ENCODE data around the gene C1orf216. TPM values are rescaled to one million over a fixed set of nuclear protein-coding genes. Genes with fewer than 3 reads are reported as not detected.

The C1orf216 gene
- total RNA-seq, 1 experiment from 2014 or later = 10.1 TPM

DNA sequence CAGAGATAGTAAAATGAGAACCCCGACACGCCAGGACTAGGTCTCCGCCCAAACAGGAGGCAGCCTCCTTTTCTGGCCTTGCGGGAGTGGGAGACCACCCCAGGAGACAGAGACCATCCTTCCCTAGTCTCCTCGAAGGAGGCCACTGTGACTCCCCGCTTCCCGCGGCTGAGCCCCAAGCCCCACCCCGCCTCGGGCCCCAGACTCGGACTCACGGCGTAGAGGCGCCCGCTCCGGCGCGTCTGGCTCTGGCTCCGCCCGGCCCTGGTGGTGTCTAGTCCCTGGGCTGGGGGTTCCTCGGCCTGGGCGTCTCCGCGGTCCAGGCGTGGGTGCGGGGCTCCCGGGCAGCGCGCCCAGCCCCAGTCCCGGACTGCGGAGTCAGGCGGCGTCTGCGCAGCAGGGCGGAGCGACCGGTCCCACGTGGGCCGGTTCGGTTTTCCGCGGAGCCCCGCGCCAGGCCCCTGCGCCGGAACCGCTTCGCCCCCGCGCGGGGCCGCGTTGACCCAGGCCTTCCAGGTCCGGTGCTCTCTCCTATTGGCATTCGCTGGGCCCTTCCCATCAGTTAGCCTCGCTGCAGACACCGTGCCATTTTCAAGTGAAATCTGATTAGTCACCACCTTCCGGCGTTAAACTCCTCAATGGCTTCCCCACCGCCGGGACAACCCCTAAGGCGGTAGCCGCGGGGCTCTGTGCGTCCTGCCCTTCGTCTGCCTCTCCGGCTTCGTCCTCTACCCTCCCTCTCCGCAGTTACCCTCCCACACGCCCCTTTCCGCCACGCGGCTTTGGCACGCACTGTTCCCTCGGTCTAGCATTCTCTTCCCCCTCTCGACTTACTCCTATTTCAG lies at the start of gene C1orf216 (continued):
- TF ChIP-seq, protein P1, sequence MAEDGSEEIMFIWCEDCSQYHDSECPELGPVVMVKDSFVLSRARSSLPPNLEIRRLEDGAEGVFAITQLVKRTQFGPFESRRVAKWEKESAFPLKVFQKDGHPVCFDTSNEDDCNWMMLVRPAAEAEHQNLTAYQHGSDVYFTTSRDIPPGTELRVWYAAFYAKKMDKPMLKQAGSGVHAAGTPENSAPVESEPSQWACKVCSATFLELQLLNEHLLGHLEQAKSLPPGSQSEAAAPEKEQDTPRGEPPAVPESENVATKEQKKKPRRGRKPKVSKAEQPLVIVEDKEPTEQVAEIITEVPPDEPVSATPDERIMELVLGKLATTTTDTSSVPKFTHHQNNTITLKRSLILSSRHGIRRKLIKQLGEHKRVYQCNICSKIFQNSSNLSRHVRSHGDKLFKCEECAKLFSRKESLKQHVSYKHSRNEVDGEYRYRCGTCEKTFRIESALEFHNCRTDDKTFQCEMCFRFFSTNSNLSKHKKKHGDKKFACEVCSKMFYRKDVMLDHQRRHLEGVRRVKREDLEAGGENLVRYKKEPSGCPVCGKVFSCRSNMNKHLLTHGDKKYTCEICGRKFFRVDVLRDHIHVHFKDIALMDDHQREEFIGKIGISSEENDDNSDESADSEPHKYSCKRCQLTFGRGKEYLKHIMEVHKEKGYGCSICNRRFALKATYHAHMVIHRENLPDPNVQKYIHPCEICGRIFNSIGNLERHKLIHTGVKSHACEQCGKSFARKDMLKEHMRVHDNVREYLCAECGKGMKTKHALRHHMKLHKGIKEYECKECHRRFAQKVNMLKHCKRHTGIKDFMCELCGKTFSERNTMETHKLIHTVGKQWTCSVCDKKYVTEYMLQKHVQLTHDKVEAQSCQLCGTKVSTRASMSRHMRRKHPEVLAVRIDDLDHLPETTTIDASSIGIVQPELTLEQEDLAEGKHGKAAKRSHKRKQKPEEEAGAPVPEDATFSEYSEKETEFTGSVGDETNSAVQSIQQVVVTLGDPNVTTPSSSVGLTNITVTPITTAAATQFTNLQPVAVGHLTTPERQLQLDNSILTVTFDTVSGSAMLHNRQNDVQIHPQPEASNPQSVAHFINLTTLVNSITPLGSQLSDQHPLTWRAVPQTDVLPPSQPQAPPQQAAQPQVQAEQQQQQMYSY (CRISPR knock-in tag; IDR thresholded peaks at IDR 0.05) = 0 out of 2 replicates have a peak, but pooled peaks have one; percentile 15
- no peak for TF ChIP-seq NFATC4 (CRISPR knock-in tag; IDR thresholded peaks at IDR 0.05)
- TF ChIP-seq CREM (CRISPR knock-in tag; IDR thresholded peaks at IDR 0.05) = no peak; the same call in 1 of the 2 replicates
- TF ChIP-seq, protein P2, sequence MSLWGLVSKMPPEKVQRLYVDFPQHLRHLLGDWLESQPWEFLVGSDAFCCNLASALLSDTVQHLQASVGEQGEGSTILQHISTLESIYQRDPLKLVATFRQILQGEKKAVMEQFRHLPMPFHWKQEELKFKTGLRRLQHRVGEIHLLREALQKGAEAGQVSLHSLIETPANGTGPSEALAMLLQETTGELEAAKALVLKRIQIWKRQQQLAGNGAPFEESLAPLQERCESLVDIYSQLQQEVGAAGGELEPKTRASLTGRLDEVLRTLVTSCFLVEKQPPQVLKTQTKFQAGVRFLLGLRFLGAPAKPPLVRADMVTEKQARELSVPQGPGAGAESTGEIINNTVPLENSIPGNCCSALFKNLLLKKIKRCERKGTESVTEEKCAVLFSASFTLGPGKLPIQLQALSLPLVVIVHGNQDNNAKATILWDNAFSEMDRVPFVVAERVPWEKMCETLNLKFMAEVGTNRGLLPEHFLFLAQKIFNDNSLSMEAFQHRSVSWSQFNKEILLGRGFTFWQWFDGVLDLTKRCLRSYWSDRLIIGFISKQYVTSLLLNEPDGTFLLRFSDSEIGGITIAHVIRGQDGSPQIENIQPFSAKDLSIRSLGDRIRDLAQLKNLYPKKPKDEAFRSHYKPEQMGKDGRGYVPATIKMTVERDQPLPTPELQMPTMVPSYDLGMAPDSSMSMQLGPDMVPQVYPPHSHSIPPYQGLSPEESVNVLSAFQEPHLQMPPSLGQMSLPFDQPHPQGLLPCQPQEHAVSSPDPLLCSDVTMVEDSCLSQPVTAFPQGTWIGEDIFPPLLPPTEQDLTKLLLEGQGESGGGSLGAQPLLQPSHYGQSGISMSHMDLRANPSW (CRISPR knock-in tag; conservative IDR thresholded peaks at IDR 0.05; ENCODE audit: low read depth) = no peak
- TF ChIP-seq OVOL2 (CRISPR knock-in tag; IDR thresholded peaks at IDR 0.05; ENCODE audit: borderline replicate concordance) = no peak
- TF ChIP-seq, protein P3, sequence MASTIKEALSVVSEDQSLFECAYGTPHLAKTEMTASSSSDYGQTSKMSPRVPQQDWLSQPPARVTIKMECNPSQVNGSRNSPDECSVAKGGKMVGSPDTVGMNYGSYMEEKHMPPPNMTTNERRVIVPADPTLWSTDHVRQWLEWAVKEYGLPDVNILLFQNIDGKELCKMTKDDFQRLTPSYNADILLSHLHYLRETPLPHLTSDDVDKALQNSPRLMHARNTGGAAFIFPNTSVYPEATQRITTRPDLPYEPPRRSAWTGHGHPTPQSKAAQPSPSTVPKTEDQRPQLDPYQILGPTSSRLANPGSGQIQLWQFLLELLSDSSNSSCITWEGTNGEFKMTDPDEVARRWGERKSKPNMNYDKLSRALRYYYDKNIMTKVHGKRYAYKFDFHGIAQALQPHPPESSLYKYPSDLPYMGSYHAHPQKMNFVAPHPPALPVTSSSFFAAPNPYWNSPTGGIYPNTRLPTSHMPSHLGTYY (CRISPR knock-in tag; IDR thresholded peaks at IDR 0.05) = no peak
- no peak for TF ChIP-seq ZNF121 (CRISPR knock-in tag; IDR thresholded peaks at IDR 0.05)
- no peak for TF ChIP-seq ZNF396 (CRISPR knock-in tag; IDR thresholded peaks at IDR 0.05; ENCODE audit: borderline replicate concordance)
- TF ChIP-seq, protein P4, sequence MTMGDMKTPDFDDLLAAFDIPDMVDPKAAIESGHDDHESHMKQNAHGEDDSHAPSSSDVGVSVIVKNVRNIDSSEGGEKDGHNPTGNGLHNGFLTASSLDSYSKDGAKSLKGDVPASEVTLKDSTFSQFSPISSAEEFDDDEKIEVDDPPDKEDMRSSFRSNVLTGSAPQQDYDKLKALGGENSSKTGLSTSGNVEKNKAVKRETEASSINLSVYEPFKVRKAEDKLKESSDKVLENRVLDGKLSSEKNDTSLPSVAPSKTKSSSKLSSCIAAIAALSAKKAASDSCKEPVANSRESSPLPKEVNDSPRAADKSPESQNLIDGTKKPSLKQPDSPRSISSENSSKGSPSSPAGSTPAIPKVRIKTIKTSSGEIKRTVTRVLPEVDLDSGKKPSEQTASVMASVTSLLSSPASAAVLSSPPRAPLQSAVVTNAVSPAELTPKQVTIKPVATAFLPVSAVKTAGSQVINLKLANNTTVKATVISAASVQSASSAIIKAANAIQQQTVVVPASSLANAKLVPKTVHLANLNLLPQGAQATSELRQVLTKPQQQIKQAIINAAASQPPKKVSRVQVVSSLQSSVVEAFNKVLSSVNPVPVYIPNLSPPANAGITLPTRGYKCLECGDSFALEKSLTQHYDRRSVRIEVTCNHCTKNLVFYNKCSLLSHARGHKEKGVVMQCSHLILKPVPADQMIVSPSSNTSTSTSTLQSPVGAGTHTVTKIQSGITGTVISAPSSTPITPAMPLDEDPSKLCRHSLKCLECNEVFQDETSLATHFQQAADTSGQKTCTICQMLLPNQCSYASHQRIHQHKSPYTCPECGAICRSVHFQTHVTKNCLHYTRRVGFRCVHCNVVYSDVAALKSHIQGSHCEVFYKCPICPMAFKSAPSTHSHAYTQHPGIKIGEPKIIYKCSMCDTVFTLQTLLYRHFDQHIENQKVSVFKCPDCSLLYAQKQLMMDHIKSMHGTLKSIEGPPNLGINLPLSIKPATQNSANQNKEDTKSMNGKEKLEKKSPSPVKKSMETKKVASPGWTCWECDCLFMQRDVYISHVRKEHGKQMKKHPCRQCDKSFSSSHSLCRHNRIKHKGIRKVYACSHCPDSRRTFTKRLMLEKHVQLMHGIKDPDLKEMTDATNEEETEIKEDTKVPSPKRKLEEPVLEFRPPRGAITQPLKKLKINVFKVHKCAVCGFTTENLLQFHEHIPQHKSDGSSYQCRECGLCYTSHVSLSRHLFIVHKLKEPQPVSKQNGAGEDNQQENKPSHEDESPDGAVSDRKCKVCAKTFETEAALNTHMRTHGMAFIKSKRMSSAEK (CRISPR knock-in tag; IDR thresholded peaks at IDR 0.05; ENCODE audit: borderline replicate concordance) = no peak
- no peak for TF ChIP-seq NFYB (CRISPR knock-in tag; conservative IDR thresholded peaks at IDR 0.05; ENCODE audit: low read depth)
- peak; percentile 58 for TF ChIP-seq ESRRA (CRISPR knock-in tag; IDR thresholded peaks at IDR 0.05; ENCODE audit: borderline replicate concordance)
- no peak; the same call in 1 of the 2 replicates for TF ChIP-seq ZNF138 (CRISPR knock-in tag; conservative IDR thresholded peaks at IDR 0.05)
- peak; percentile 20; the same call in 1 of the 2 replicates for TF ChIP-seq SP1 (CRISPR knock-in tag; conservative IDR thresholded peaks at IDR 0.05)
- TF ChIP-seq, protein P5, sequence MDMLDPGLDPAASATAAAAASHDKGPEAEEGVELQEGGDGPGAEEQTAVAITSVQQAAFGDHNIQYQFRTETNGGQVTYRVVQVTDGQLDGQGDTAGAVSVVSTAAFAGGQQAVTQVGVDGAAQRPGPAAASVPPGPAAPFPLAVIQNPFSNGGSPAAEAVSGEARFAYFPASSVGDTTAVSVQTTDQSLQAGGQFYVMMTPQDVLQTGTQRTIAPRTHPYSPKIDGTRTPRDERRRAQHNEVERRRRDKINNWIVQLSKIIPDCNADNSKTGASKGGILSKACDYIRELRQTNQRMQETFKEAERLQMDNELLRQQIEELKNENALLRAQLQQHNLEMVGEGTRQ (CRISPR knock-in tag; IDR thresholded peaks at IDR 0.05) = peak; percentile 72
- TF ChIP-seq TEAD4 (CRISPR knock-in tag; IDR thresholded peaks at IDR 0.05) = no peak

Measured in WTC11 (cell line).